Caco-2 (cell line): ENCODE measurements around the gene ANGPTL5. TPM values are rescaled to one million over a fixed set of nuclear protein-coding genes. Genes with fewer than 3 reads are reported as not detected.

Experiments used
- BruUV-seq: library from RNA; stranded (reverse); fragments of 400-500 nt; replicated peaks from 2 replicates; lab custom pipeline; 2021; lab: Mats Ljungman, UMichigan
- CTCF ChIA-PET: fragments of 300-600 bp; sonication (Branson Sonifier 250); formaldehyde crosslinking; loops from one replicate; lab custom pipeline; 2022; ENCODE audit warnings: antibody characterized with exemption; lab: Charles Lee
- POLR2A ChIA-PET: fragments of 300-600 bp; sonication (Branson Sonifier 250); formaldehyde crosslinking; loops from one replicate; lab custom pipeline; 2022; ENCODE audit warnings: antibody characterized with exemption; lab: Charles Lee
- DNase-seq, 2 experiments: peaks; one replicate each; pipeline versions ENCODE4 v3.0.0 to v3.0.0-alpha.2; 2020 to 2022
- H3K27me3 ChIP-seq: replicated peaks from 2 replicates; pipeline ENCODE4 v1.6.0; 2011; ENCODE audit warnings: low read length; ENCODE audit not compliant: control insufficient read depth, insufficient read depth
- H3K36me3 ChIP-seq: 2 replicates; pipeline ENCODE4 v1.5.1; 2011; ENCODE audit warnings: low read length; ENCODE audit not compliant: control insufficient read depth, insufficient read depth
- H3K4me1 ChIP-seq: fragments of 250-450 bp; sonication (Bioruptor Pico); 2 replicates; pipeline ENCODE4 v1.5.1; 2020; ENCODE audit warnings: mild to moderate bottlenecking
- H3K4me3 ChIP-seq: 2 replicates; pipeline ENCODE4 v1.5.1; 2011; ENCODE audit warnings: low read depth, mild to moderate bottlenecking, control low read depth, low read length
- H3K9me3 ChIP-seq: fragments of 250-450 bp; sonication (Bioruptor Pico); 2 replicates; pipeline ENCODE4 v1.5.1; 2020; ENCODE audit warnings: mild to moderate bottlenecking, moderate library complexity
- H3K27ac Mint-ChIP-seq: one replicate; pipeline ENCODE4 v1.8.0; 2022; ENCODE audit warnings: mixed read lengths; ENCODE audit not compliant: unreplicated experiment
- H3K27me3 Mint-ChIP-seq: one replicate; pipeline ENCODE4 v1.8.0; 2022; ENCODE audit warnings: mixed read lengths; ENCODE audit not compliant: insufficient read depth, unreplicated experiment
- H3K36me3 Mint-ChIP-seq: one replicate; pipeline ENCODE4 v1.8.0; 2022; ENCODE audit warnings: mild to moderate bottlenecking, mixed read lengths; ENCODE audit not compliant: insufficient read depth, unreplicated experiment
- H3K4me1 Mint-ChIP-seq: one replicate; pipeline ENCODE4 v1.8.0; 2022; ENCODE audit warnings: low read depth, mixed read lengths; ENCODE audit not compliant: unreplicated experiment
- H3K4me3 Mint-ChIP-seq: one replicate; pipeline ENCODE4 v1.8.0; 2022; ENCODE audit warnings: mild to moderate bottlenecking, moderate library complexity, mixed read lengths; ENCODE audit not compliant: unreplicated experiment
- H3K9me3 Mint-ChIP-seq: one replicate; pipeline ENCODE4 v1.8.0; 2022; ENCODE audit warnings: mixed read lengths; ENCODE audit not compliant: unreplicated experiment
- CTCF ChIP-seq, 2 experiments: fragments of 200-600 bp in 1 of 2; IDR thresholded peaks; 1 replicate in 1 of 2; 2 replicates in 1 of 2; pipeline versions ENCODE4 v1.5.1 to v1.8.0; 2011 to 2022; ENCODE audit warnings: antibody characterized with exemption in 1 of 2, control low read depth in 1 of 2, inconsistent platforms in 1 of 2, low read depth in 1 of 2, low read length in 1 of 2, mild to moderate bottlenecking in 1 of 2, moderate library complexity in 1 of 2; ENCODE audit not compliant: insufficient read depth in 1 of 2, severe bottlenecking in 1 of 2, unreplicated experiment in 1 of 2
- intact Hi-C: fragments of 100-400 bp; cut with micrococcal nuclease; formaldehyde crosslinking; loops from one replicate; pipeline ENCODE4 v1.10.0; 2022; ENCODE audit not compliant: unreplicated experiment
- total RNA-seq: library from RNA; stranded (reverse); gene quantifications from 2 replicates; pipeline ENCODE4 v1.2.3, GENCODE V29; 2022

Gene ANGPTL5
- total RNA-seq, 1 experiment from 2014 or later = not detected

- Histone ChIP-seq H3K4me3 (no peak overlapping the region), H3K36me3 (no peaks in the 10 kb centered on the region), H3K27me3 (no peaks in the 10 kb centered on the region), H3K4me1 (no peaks in the 10 kb centered on the region), H3K9me3 (no peaks in the 10 kb centered on the region)
- Mint-ChIP-seq H3K4me3 (no peak overlapping the region), H3K36me3 (no peaks in the 10 kb centered on the region), H3K4me1 (no peaks in the 10 kb centered on the region), H3K27me3 (no peaks in the 10 kb centered on the region), H3K9me3 (no peaks in the 10 kb centered on the region), H3K27ac (no peak overlapping the region)
- intact Hi-C loops = no loop called here
- DNase-seq = no peak
- no peak for TF ChIP-seq CTCF (IDR thresholded peaks at IDR 0.05; ENCODE audit: insufficient read depth in 1 of 2, low read depth in 1 of 2, low read length in 1 of 2, severe bottlenecking in 1 of 2, unreplicated experiment in 1 of 2)
- ChIA-PET POLR2A (no interaction called here), CTCF (interaction anchor here (1.0 kb wide), 1 partner anchor 12 kb away, joined by 5 read pairs; no protein-coding TSS in a partner anchor)
- no TSS peak for BruUV-seq
Observed at GRCh38 chr11:101931692-101932091, 15.4 kb upstream of the ANGPTL5 start.

- TF ChIP-seq CTCF (IDR thresholded peaks at IDR 0.05; ENCODE audit: insufficient read depth in 1 of 2, low read depth in 1 of 2, low read length in 1 of 2, severe bottlenecking in 1 of 2, unreplicated experiment in 1 of 2) = peak; percentile 17 to 19
- H3K4me1 ChIP-seq = no peaks in the 10 kb centered on the region
- Mint-ChIP-seq H3K27me3 (no peaks in the 10 kb centered on the region), H3K4me1 (no peaks in the 10 kb centered on the region), H3K27ac (no peak overlapping the region), H3K9me3 (no peaks in the 10 kb centered on the region), H3K4me3 (no peak overlapping the region), H3K36me3 (no peaks in the 10 kb centered on the region)
- ChIA-PET POLR2A (interaction anchor here (1.0 kb wide), 1 partner anchor 16 kb away, joined by 3 read pairs; no protein-coding TSS in a partner anchor), CTCF (interaction anchor here (0.9 to 2.2 kb wide), 4 partner anchors 15 to 78 kb away, joined by 4 to 30 read pairs (median 16); partner anchors contain the start of gene CEP126)
- H3K36me3 ChIP-seq = no peaks in the 10 kb centered on the region
- no peaks in the 10 kb centered on the region for H3K27me3 ChIP-seq
- peak; percentile 44 to 55 for DNase-seq
- intact Hi-C loops = loop anchor here (1.0 kb wide), 1 partner anchor 78 kb away; no protein-coding TSS in a partner anchor
- no peaks in the 10 kb centered on the region for H3K9me3 ChIP-seq
- no peak overlapping the region for H3K4me3 ChIP-seq
- no TSS peak for BruUV-seq
Observed at GRCh38 chr11:101929294-101929915, 13.1 kb upstream of the ANGPTL5 start.

- BruUV-seq = no TSS peak
- POLR2A ChIA-PET = interaction anchor here (0.6 kb wide), 1 partner anchor 8 kb away, joined by 3 read pairs; the partner anchor contains the start of gene CEP126
- no peaks in the 10 kb centered on the region for H3K27me3 Mint-ChIP-seq
Observed at GRCh38 chr11:101923554-101923953, 7.2 kb upstream of the ANGPTL5 start.

More at GRCh38 chr11:101923554-101923953, 7.2 kb upstream of the ANGPTL5 start:
- intact Hi-C loops = no loop called here
- Mint-ChIP-seq H3K27ac (no peak overlapping the region), H3K9me3 (no peaks in the 10 kb centered on the region), H3K4me1 (no peaks in the 10 kb centered on the region), H3K36me3 (no peaks in the 10 kb centered on the region), H3K4me3 (no peak overlapping the region)
- no peaks in the 10 kb centered on the region for H3K9me3 ChIP-seq
- CTCF ChIA-PET = no interaction called here
- no peak overlapping the region for H3K4me3 ChIP-seq
- peaks cover 2% of the 10 kb centered on the region; the same call in 1 of the 2 replicates for H3K36me3 ChIP-seq
- no peaks in the 10 kb centered on the region for H3K4me1 ChIP-seq
- no peaks in the 10 kb centered on the region for H3K27me3 ChIP-seq
- no peak for DNase-seq
- TF ChIP-seq CTCF (IDR thresholded peaks at IDR 0.05; ENCODE audit: insufficient read depth in 1 of 2, low read depth in 1 of 2, low read length in 1 of 2, severe bottlenecking in 1 of 2, unreplicated experiment in 1 of 2) = no peak
